ENCODE measurements around the gene DLG2.

DNA sequence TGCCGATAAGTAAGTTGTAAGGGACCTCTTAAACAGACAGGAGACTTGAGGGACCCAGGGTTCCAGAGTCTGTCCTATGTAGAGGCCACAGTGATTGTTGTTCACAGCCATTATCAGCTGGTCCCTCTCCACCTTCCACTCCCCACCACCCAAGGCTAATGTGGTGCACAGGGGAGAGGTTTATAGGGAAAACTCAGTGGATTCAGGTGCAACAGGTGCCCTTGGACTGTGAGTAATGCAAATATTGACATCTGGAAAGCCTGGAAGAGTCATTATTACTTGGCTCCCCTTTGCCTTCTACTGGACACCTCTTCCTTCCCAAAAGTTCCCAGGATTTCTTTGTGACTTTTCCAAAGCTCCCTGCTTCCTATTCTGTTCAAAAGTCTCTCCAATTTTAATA lies 1899.9 kb downstream of the DLG2 start:
- no peak for TF ChIP-seq ZSCAN18 (CRISPR knock-in tag; IDR thresholded peaks at IDR 0.05)
- no peak for TF ChIP-seq MAX (CRISPR knock-in tag; IDR thresholded peaks at IDR 0.05)
- no peak for TF ChIP-seq CTCF (IDR thresholded peaks at IDR 0.05)
- no peak for TF ChIP-seq TEAD4 (CRISPR knock-in tag; IDR thresholded peaks at IDR 0.05)
- no peak for TF ChIP-seq ZNF416 (CRISPR knock-in tag; IDR thresholded peaks at IDR 0.05)
- TF ChIP-seq GABPB1 (CRISPR knock-in tag; IDR thresholded peaks at IDR 0.05), result no peak
- TF ChIP-seq ZNF423 (CRISPR knock-in tag; IDR thresholded peaks at IDR 0.05), result no peak

All from WTC11 (cell line).